ENCODE data around the gene JAKMIP3.

Gene JAKMIP3

DNA sequence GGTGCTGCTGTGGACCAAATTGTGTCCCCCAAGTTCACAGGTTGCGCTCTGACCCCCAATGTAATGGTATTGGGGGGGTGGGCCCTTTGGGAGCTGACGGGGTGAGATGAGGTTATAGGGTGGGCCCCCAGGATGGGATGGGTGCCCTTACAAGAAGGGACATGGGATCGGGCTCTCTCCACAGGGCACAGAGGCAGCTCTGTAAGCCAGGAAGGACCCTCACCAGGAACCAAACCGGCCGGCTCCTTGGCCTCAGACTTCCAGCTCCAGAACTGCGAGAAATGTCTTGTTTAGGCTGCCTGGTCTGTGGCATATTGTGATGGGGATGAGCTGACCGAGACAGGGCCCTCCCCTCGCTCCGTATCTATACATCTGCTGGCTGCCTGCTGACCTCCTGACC lies 25.7 kb upstream of the JAKMIP3 start:
- DNase-seq (ENCODE audit: extremely low read depth, low read depth) = no peak
- no peak overlapping the region for H3K4me3 ChIP-seq (replicated peaks; ENCODE audit: low read depth, low read length)
- TF ChIP-seq, protein P1, sequence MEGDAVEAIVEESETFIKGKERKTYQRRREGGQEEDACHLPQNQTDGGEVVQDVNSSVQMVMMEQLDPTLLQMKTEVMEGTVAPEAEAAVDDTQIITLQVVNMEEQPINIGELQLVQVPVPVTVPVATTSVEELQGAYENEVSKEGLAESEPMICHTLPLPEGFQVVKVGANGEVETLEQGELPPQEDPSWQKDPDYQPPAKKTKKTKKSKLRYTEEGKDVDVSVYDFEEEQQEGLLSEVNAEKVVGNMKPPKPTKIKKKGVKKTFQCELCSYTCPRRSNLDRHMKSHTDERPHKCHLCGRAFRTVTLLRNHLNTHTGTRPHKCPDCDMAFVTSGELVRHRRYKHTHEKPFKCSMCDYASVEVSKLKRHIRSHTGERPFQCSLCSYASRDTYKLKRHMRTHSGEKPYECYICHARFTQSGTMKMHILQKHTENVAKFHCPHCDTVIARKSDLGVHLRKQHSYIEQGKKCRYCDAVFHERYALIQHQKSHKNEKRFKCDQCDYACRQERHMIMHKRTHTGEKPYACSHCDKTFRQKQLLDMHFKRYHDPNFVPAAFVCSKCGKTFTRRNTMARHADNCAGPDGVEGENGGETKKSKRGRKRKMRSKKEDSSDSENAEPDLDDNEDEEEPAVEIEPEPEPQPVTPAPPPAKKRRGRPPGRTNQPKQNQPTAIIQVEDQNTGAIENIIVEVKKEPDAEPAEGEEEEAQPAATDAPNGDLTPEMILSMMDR (IDR thresholded peaks at IDR 0.05; ENCODE audit: low read depth, low read length, missing control alignments) = no peak

DNA sequence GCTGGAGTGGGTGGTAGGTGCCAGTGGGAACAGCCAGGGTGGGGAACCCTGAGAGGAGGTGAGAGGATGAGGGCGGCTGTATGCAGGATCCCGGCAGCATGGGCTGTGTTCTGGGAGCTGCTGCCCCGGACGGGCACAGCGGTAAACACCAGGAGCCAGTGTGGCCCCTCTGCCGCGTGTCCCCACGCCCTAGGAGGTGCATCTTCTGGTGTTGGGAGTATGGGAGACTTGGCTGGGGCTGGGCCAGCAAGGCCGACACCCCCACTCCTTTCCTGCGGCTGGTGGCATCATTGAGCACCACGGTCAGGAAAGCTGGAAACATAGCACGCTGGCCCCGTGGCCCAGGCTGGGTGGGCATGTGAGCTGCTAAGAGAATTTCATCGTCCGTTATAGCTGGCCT lies 24.4 kb upstream of the JAKMIP3 start:
- no peak overlapping the region for H3K4me3 ChIP-seq (replicated peaks; ENCODE audit: low read depth, low read length)
- TF ChIP-seq, protein P1 (IDR thresholded peaks at IDR 0.05; ENCODE audit: low read depth, low read length, missing control alignments) = no peak
- DNase-seq (ENCODE audit: extremely low read depth, low read depth) = no peak

DNA sequence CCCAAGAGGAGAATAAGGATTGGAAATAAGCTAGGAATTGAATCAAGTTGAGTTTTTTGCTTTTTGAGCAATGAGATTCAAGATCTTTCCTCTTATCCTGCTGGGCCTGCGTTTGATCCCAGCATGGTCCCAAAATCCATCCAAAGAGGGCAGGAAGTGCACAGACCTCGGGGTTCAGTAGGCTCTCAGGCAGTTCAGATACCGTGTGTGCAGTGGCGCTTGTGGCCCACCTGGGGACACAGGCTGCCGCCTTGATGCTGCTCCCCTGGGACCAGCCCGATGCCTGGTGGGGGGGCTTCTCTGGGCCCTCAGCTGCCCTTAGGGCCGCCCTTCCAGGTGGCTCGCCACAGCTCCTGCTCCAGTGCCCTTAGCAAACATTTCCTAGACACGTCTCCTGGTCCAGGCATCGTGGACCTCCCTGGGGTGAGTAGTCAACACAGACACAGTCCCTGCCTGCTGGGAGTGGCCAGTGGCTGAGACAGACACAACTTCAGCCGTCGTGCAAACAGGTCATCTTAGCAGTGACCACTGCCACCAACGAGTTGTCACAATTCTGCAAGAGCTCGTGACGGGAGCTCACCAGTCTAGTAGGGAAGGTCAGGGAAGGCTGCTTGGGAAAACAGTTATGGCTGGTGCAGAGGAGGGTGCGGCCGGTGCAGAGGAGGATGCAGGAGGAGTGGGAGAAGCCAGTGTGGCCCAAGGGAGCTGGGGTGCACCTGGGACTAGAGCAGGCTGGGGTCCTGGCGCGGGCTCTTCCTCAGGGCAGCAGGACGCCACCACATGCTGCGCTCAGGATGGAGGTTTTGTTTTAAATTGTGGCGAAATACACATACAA lies 21.7 kb upstream of the JAKMIP3 start:
- TF ChIP-seq, protein P1 (IDR thresholded peaks at IDR 0.05; ENCODE audit: low read depth, low read length, missing control alignments) = no peak
- DNase-seq (ENCODE audit: extremely low read depth, low read depth) = no peak
- H3K4me3 ChIP-seq (replicated peaks; ENCODE audit: low read depth, low read length) = no peak overlapping the region

DNA sequence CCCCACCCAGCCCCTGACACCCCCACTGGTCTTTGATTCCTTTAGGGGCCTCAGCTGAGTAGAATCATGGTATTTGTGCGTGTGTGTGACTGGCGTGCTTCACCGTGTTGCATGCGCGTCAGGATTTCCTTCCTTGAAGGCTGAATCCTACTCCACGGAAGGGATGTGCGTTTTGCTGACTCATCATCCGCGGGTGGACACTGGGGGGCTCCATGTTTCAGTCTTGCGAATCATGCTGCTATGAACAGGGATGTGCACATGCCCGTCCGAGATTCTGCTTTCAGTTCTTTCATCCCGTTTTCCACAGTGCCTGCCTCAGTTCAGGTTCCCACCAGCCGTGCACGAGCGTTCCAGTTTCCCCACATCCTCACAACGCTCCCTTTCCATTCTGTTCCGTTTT lies 20.9 kb upstream of the JAKMIP3 start:
- no peak for DNase-seq (ENCODE audit: extremely low read depth, low read depth)
- no peak overlapping the region for H3K4me3 ChIP-seq (replicated peaks; ENCODE audit: low read depth, low read length)
- TF ChIP-seq, protein P1 (IDR thresholded peaks at IDR 0.05; ENCODE audit: low read depth, low read length, missing control alignments) = no peak

DNA sequence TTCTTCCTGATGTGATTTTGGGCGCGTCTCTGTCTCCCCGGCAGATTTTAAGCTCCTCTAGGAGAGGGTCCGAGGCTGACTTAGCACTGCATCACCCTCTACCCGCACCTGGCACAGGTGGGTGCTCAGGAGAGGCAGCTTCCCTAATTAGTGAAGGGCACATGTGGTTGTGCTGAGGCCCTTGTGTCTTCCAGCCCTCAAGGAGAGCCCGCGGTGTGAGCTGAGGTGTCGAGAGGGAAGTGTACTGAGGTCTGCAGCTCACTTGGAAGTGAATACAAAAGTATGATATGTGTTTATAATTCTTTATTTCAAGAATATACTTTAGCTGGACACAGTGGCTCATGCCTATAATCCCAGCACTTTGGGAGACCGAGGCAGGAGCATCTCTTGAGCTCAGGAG lies 20.4 kb upstream of the JAKMIP3 start:
- no peak overlapping the region for H3K4me3 ChIP-seq (replicated peaks; ENCODE audit: low read depth, low read length)
- TF ChIP-seq, protein P1 (IDR thresholded peaks at IDR 0.05; ENCODE audit: low read depth, low read length, missing control alignments) = no peak
- no peak for DNase-seq (ENCODE audit: extremely low read depth, low read depth)

DNA sequence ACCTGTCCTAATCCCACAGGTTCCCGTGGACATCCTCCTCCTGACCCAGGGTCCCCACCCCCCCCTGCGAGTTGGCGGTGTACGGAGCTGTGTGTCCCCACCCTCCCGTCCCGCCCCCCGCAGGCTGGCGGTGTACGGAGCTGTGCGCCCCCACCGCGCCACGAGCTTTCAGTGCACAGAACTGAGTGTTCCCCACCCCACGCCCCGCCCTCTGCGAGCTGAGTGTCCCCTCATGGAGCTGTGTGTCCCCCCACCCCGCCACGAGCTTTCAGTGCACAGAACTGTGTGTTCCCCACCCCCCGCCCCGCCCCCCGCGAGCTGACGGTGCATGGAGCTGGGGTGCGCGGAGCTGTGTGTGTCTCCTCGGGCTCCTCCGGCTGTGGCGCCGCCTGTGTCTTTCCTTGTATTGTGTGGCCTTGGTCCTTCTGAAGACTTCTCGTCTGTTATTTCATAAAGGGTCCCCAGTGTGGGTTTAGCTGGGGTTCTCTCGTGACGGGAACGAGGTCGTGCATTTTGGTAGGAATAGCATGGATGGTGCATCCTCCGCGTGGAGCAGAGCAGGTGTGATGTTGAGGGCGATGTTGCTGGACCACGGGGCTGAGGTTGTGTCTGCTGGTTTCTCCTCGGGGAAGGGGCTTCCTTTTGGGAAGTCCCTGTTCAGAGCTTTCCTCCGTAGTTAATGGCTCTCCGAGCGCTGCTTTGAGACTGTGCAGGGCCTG lies 18.0 kb upstream of the JAKMIP3 start:
- DNase-seq (ENCODE audit: extremely low read depth, low read depth) = no peak
- TF ChIP-seq, protein P1 (IDR thresholded peaks at IDR 0.05; ENCODE audit: low read depth, low read length, missing control alignments) = no peak
- H3K4me3 ChIP-seq (replicated peaks; ENCODE audit: low read depth, low read length) = no peak overlapping the region

Data from HFF-Myc (cell line).